Calu3 (cell line): ENCODE measurements around the gene GPR143. TPM values are rescaled to one million over a fixed set of nuclear protein-coding genes. Genes with fewer than 3 reads are reported as not detected.

ENCODE experiments used
- BruUV-seq: library from RNA; stranded (reverse); fragments of 400-500 nt; replicated peaks from 2 replicates; lab custom pipeline; 2021; lab: Mats Ljungman, UMichigan
- CTCF ChIA-PET: fragments of 300-600 bp; sonication (Branson Sonifier 250); formaldehyde crosslinking; loops from one replicate; lab custom pipeline; 2022; ENCODE audit warnings: antibody characterized with exemption; lab: Charles Lee
- DNase-seq: peaks from one replicate; pipeline ENCODE4 v3.0.0; 2022
- H3K27ac Mint-ChIP-seq: one replicate; pipeline ENCODE4 v1.8.0; 2022; ENCODE audit warnings: mixed read lengths; ENCODE audit not compliant: unreplicated experiment
- H3K27me3 Mint-ChIP-seq: one replicate; pipeline ENCODE4 v1.8.0; 2022; ENCODE audit warnings: mixed read lengths; ENCODE audit not compliant: unreplicated experiment
- H3K36me3 Mint-ChIP-seq: one replicate; pipeline ENCODE4 v1.8.0; 2022; ENCODE audit warnings: mild to moderate bottlenecking, moderate library complexity, mixed read lengths; ENCODE audit not compliant: insufficient read depth, unreplicated experiment
- H3K4me1 Mint-ChIP-seq: one replicate; pipeline ENCODE4 v1.8.0; 2022; ENCODE audit warnings: mild to moderate bottlenecking, low read depth, mixed read lengths; ENCODE audit not compliant: unreplicated experiment
- H3K4me3 Mint-ChIP-seq: one replicate; pipeline ENCODE4 v1.8.0; 2022; ENCODE audit warnings: mild to moderate bottlenecking, low read depth, moderate library complexity, mixed read lengths; ENCODE audit not compliant: unreplicated experiment
- H3K9me3 Mint-ChIP-seq: one replicate; pipeline ENCODE4 v1.8.0; 2022; ENCODE audit warnings: low read depth, mixed read lengths; ENCODE audit not compliant: unreplicated experiment
- intact Hi-C: fragments of 100-400 bp; cut with micrococcal nuclease; formaldehyde crosslinking; loops from one replicate; pipeline ENCODE4 v1.10.0; 2022; ENCODE audit not compliant: unreplicated experiment
- total RNA-seq: library from RNA; stranded (reverse); gene quantifications from 2 replicates; pipeline ENCODE4 v1.2.3, GENCODE V29; 2022
- TF ChIP-seq, protein P1 (sequence below): fragments of 200-600 bp; IDR thresholded peaks from one replicate; pipeline ENCODE4 v1.8.0; 2022; ENCODE audit warnings: antibody characterized with exemption; ENCODE audit not compliant: unreplicated experiment

GPR143 gene
- total RNA-seq, 1 experiment from 2014 or later: 8.3 TPM

DNA sequence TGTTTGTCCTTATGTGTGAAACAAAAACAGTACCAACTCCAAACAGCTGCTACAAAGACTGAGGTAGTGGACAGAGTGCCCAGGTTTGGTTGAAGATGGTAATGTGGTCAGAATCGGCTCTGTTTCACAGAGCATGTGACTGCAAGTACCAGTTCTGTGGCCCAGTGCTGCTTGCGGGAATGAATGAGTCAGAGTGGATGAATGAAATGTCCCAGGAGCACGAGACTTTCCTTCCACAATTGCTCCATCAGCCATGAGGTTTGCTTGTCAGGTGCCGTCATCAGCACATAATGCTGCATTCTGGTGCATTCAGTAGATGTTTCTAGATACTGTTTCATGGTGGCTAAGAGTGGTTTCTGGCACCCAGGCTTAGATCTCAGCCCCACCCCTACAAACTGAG lies 84.2 kb downstream of the GPR143 start:
- intact Hi-C loops: no loop called here
- DNase-seq: no peak
- CTCF ChIA-PET: no interaction called here
- peaks cover 7% of the 10 kb centered on the region for H3K4me1 Mint-ChIP-seq
- no peaks in the 10 kb centered on the region for H3K27me3 Mint-ChIP-seq
- TF ChIP-seq, protein P1, sequence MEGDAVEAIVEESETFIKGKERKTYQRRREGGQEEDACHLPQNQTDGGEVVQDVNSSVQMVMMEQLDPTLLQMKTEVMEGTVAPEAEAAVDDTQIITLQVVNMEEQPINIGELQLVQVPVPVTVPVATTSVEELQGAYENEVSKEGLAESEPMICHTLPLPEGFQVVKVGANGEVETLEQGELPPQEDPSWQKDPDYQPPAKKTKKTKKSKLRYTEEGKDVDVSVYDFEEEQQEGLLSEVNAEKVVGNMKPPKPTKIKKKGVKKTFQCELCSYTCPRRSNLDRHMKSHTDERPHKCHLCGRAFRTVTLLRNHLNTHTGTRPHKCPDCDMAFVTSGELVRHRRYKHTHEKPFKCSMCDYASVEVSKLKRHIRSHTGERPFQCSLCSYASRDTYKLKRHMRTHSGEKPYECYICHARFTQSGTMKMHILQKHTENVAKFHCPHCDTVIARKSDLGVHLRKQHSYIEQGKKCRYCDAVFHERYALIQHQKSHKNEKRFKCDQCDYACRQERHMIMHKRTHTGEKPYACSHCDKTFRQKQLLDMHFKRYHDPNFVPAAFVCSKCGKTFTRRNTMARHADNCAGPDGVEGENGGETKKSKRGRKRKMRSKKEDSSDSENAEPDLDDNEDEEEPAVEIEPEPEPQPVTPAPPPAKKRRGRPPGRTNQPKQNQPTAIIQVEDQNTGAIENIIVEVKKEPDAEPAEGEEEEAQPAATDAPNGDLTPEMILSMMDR: no peak
- H3K36me3 Mint-ChIP-seq: no peaks in the 10 kb centered on the region
- no TSS peak for BruUV-seq
- H3K9me3 Mint-ChIP-seq: no peaks in the 10 kb centered on the region
- no peak overlapping the region for H3K4me3 Mint-ChIP-seq
- no peak overlapping the region for H3K27ac Mint-ChIP-seq

DNA sequence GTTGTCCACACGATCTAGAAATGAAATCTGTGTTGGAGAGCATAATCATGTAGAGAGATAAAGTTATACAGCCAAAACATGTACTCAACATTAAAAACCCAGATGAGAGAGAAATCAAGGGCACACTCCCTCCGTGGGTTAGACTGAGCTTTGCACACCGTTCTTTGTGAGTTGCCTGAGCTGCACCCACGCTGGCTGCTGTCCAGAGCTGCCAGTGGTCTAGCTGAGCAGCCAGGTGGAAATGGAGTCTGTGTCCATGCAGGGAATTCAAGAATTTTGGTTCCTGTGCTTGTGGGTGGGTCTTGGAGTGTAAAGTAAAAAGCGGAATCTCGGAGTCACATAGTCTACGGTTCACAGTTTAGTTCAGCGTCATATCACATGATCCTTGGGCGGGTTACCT lies 84.6 kb downstream of the GPR143 start:
- H3K4me1 Mint-ChIP-seq: peaks cover 7% of the 10 kb centered on the region
- intact Hi-C loops: no loop called here
- no peak for DNase-seq
- no peak overlapping the region for H3K27ac Mint-ChIP-seq
- H3K36me3 Mint-ChIP-seq: no peaks in the 10 kb centered on the region
- TF ChIP-seq, protein P1: no peak
- CTCF ChIA-PET: no interaction called here
- no TSS peak for BruUV-seq
- no peaks in the 10 kb centered on the region for H3K9me3 Mint-ChIP-seq
- no peak overlapping the region for H3K4me3 Mint-ChIP-seq
- H3K27me3 Mint-ChIP-seq: no peaks in the 10 kb centered on the region

DNA sequence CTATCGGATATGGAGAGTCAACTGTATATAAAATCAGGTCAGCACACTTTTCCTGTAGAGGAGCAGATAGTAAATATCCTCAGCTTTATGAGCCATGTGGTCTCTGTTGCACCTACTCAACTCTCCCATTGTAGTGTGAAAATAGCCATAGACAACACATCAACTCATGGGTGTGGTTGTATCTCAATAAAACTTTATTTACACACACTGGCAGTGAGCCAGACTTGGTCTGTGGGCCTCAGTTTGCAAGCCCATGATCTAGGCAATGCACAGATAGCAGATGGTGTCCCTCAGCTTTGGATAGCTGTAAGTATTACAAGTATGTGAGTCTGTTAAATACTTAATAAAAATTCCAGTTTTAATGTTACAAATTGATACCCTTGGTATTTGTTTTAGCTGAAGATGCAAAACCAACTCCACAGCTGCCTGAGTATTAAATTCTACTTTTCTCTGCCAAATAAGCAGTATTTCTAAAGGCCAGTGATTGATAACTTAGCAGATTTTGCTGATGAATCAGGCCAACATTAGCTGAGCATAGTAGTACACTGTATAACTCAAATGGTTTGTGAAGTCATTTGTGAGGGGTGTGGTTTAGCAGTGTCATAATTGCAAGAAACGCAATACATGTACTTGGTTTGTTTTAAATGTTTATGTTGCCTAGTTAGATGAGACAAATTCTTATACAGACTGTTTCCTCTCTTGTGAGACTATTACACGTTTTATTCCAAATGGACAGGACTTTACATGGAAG lies 87.3 kb downstream of the GPR143 start:
- Mint-ChIP-seq H3K36me3 (no peaks in the 10 kb centered on the region), H3K27ac (no peak overlapping the region), H3K9me3 (no peaks in the 10 kb centered on the region), H3K4me3 (no peak overlapping the region), H3K4me1 (peaks cover 7% of the 10 kb centered on the region), H3K27me3 (no peaks in the 10 kb centered on the region)
- DNase-seq: no peak
- TF ChIP-seq, protein P1: no peak
- intact Hi-C loops: no loop called here
- no TSS peak for BruUV-seq
- CTCF ChIA-PET: no interaction called here

DNA sequence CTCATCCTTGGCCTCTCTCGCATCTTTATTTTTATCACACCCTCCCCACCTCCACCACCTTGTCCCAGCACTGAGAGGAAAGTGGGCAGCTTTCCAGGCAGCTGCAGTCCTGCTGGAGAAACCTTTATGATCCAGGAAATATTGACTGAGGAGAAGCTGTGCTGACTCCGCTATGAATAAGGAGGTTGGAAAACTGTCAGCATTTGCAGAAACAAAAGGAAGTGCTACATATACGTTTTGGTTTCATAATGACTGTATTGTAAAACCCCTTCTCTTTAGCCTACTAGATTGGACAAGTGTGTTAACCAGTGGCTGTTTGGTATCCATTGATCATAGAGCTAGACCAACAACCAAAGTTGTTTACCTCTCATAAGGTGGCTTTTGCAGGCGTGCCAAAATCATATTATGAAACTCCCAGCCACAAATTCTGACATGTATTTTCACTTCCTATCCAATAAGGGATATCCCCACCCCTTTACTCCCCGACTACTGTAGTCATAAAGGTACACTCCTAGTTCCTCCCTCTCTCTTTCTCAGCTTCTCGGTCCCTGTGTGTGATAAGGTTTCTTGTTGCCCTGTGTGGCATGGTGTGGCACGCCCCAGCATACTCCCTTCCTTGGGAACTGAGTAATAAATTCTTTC lies 88.4 kb downstream of the GPR143 start:
- Mint-ChIP-seq H3K27ac (no peak overlapping the region), H3K4me1 (peaks cover 7% of the 10 kb centered on the region), H3K36me3 (no peaks in the 10 kb centered on the region), H3K27me3 (no peaks in the 10 kb centered on the region), H3K4me3 (no peak overlapping the region), H3K9me3 (no peaks in the 10 kb centered on the region)
- no TSS peak for BruUV-seq
- DNase-seq: no peak
- intact Hi-C loops: no loop called here
- CTCF ChIA-PET: no interaction called here
- TF ChIP-seq, protein P1: no peak
